A549 treated with Mapracorat at 1 μM for 4 hours (cell line): Measurements from ENCODE around the gene CTRB1. TPM values are rescaled to one million over a fixed set of nuclear protein-coding genes. Genes with fewer than 3 reads are reported as not detected.

ENCODE experiments used
- total RNA-seq: library from RNA; stranded (reverse); fragments of 200-300 nt; extraction: Qiagen RNA extraction; gene quantifications from 5 replicates; pipeline ENCODE4 v1.2.3, GENCODE V29; 2022

The CTRB1 gene
- total RNA-seq = not detected in 5 replicates

GRCh38 chr16:75218256-75219076, at the start of gene CTRB1:
Gene CTRB1, plus strand, starts transcription at chr16:75218988. Its CDS starts 20 bp downstream, at chr16:75219008.

GRCh38 chr16:75206749-75207451, 11.9 kb upstream of the CTRB1 start, which contains the start of gene CTRB2:
Gene CTRB2, minus strand, starts transcription at chr16:75207161. Its CDS starts 20 bp downstream, at chr16:75207141.

GRCh38 chr16:75251280-75252048, 32.7 kb downstream of the CTRB1 start, which contains the start of gene BCAR1:
Gene BCAR1, minus strand, starts transcription at chr16:75251624. Its CDS starts 142 bp downstream, at chr16:75251482.

Other genes starting within 250 kb of the CTRB1 start
- gene WDR59, start 233.9 kb upstream of the CTRB1 start, total RNA-seq = 21.1 to 32.2 TPM (median 29.8 TPM) in 5 replicates
- gene ZNRF1, start 220.0 kb upstream of the CTRB1 start, total RNA-seq = 17.9 to 25.5 TPM (median 22.1 TPM) in 5 replicates
- 0.55 to 1.0 TPM (median 0.82 TPM) in 5 replicates for gene LDHD, start 102.2 kb upstream of the CTRB1 start, total RNA-seq
- 9.4 to 16.9 TPM (median 10.4 TPM) in 5 replicates for gene ZFP1, start 70.5 kb upstream of the CTRB1 start, total RNA-seq
- not detected in 5 replicates for gene CTRB2, start 11.8 kb upstream of the CTRB1 start, total RNA-seq
- 76.4 to 120 TPM (median 116 TPM) in 5 replicates for gene BCAR1, start 32.6 kb downstream of the CTRB1 start, total RNA-seq
- 60.3 to 81.4 TPM (median 60.9 TPM) in 5 replicates for gene CFDP1, start 214.5 kb downstream of the CTRB1 start, total RNA-seq
- 12.1 to 16.8 TPM (median 15.6 TPM) in 5 replicates for gene TMEM170A, start 245.7 kb downstream of the CTRB1 start, total RNA-seq